Neural progenitor cell (in vitro differentiated cells): ENCODE data around the gene MGST2. TPM values are rescaled to one million over a fixed set of nuclear protein-coding genes. Genes with fewer than 3 reads are reported as not detected.

Experiments
- DNase-seq: peaks from one replicate; pipeline ENCODE4 v3.0.0-alpha.2; 2016; ENCODE audit warnings: low spot score
- H2AFZ ChIP-seq: fragments of 200-600 bp; sonication (generic); replicated peaks from 2 replicates; pipeline ENCODE4 v1.6.1; 2016; ENCODE audit warnings: antibody characterized with exemption
- H3F3A ChIP-seq: fragments of 200-600 bp; sonication (generic); 2 replicates; pipeline ENCODE4 v1.6.1; 2016; ENCODE audit warnings: antibody characterized with exemption, low read depth
- H3K27ac ChIP-seq: fragments of 200-600 bp; sonication (generic); 2 replicates; pipeline ENCODE4 v1.5.1; 2016; ENCODE audit warnings: mild to moderate bottlenecking
- H3K27me3 ChIP-seq: fragments of 200-600 bp; sonication (generic); 2 replicates; pipeline ENCODE4 v1.6.1; 2016; ENCODE audit warnings: mild to moderate bottlenecking, moderate library complexity
- H3K36me3 ChIP-seq: fragments of 200-600 bp; sonication (generic); 2 replicates; pipeline ENCODE4 v1.5.1; 2016
- H3K4me1 ChIP-seq: fragments of 200-600 bp; sonication (generic); 2 replicates; pipeline ENCODE4 v1.6.1; 2016; ENCODE audit warnings: mixed run types
- H3K4me2 ChIP-seq: fragments of 200-600 bp; sonication (generic); 2 replicates; pipeline ENCODE4 v1.6.1; 2016
- H3K4me3 ChIP-seq: fragments of 200-600 bp; sonication (generic); 2 replicates; pipeline ENCODE4 v1.5.1; 2016
- H3K79me2 ChIP-seq: fragments of 200-600 bp; sonication (generic); 2 replicates; pipeline ENCODE4 v1.6.1; 2016; ENCODE audit warnings: low read depth
- H3K9ac ChIP-seq: fragments of 200-600 bp; sonication (generic); 2 replicates; pipeline ENCODE4 v1.6.1; 2016
- H3K9me3 ChIP-seq: fragments of 200-600 bp; sonication (generic); 2 replicates; pipeline ENCODE4 v1.5.1; 2016; ENCODE audit warnings: low read depth
- H4K20me1 ChIP-seq: fragments of 200-600 bp; sonication (generic); 2 replicates; pipeline ENCODE4 v1.6.1; 2016; ENCODE audit warnings: low read depth
- H3K27ac Mint-ChIP-seq: 3 replicates; pipeline ENCODE4 v1.8.0; 2021; ENCODE audit warnings: mixed read lengths
- H3K27me3 Mint-ChIP-seq: 2 replicates; pipeline ENCODE4 v1.8.0; 2022; ENCODE audit warnings: low read depth, mild to moderate bottlenecking, inconsistent platforms, moderate library complexity, mixed read lengths; ENCODE audit not compliant: insufficient read depth
- H3K36me3 Mint-ChIP-seq: 3 replicates; pipeline ENCODE4 v1.8.0; 2021; ENCODE audit warnings: mixed read lengths
- H3K4me1 Mint-ChIP-seq: 3 replicates; pipeline ENCODE4 v1.8.0; 2021; ENCODE audit warnings: mixed read lengths
- H3K4me3 Mint-ChIP-seq: 3 replicates; pipeline ENCODE4 v1.8.0; 2021; ENCODE audit warnings: mild to moderate bottlenecking, moderate library complexity, mixed read lengths
- H3K9me3 Mint-ChIP-seq: 3 replicates; pipeline ENCODE4 v1.8.0; 2020; ENCODE audit warnings: mixed read lengths
- CTCF ChIP-seq: fragments of 200-600 bp; sonication (generic); IDR thresholded peaks from 2 replicates; pipeline ENCODE4 v1.5.1; 2017; ENCODE audit warnings: antibody characterized with exemption, mild to moderate bottlenecking
- EZH2 ChIP-seq: fragments of 200-600 bp; sonication (generic); IDR thresholded peaks from 2 replicates; pipeline ENCODE4 v1.6.1; 2017; ENCODE audit warnings: antibody characterized with exemption, mild to moderate bottlenecking, moderate library complexity
- EZH2phosphoT487 ChIP-seq: fragments of 200-600 bp; sonication (generic); IDR thresholded peaks from 2 replicates; pipeline ENCODE4 v1.6.1; 2017; ENCODE audit warnings: antibody characterized with exemption
- total RNA-seq: library from RNA; depleted of rRNA; stranded (reverse); fragments of >200 nt; gene quantifications from 2 replicates; pipeline ENCODE4 v1.2.3, GENCODE V29; 2015; ENCODE audit warnings: low replicate concordance

The MGST2 gene
- total RNA-seq, 1 donor from 2014 or later, result 4.4 TPM

- Histone ChIP-seq H3K27me3 (peaks cover 10% of the 10 kb centered on the region), H3K36me3 (no peaks in the 10 kb centered on the region), H2AFZ (no peak overlapping the region), H3F3A (no peaks in the 10 kb centered on the region), H3K27ac (no peak overlapping the region), H4K20me1 (no peaks in the 10 kb centered on the region), H3K4me1 (no peaks in the 10 kb centered on the region), H3K9me3 (no peaks in the 10 kb centered on the region), H3K79me2 (no peaks in the 10 kb centered on the region), H3K4me2 (no peak overlapping the region), H3K4me3 (no peak overlapping the region), H3K9ac (no peak overlapping the region)
- H3K4me1 Mint-ChIP-seq, result no peaks in the 10 kb centered on the region
- TF ChIP-seq EZH2phosphoT487 (no peak), CTCF (no peak), EZH2 (no peak)
- H3K27ac Mint-ChIP-seq, result no peak overlapping the region
- no peak overlapping the region for H3K4me3 Mint-ChIP-seq
- peaks cover 7% of the 10 kb centered on the region for H3K27me3 Mint-ChIP-seq
- no peaks in the 10 kb centered on the region for H3K9me3 Mint-ChIP-seq
- DNase-seq, result no peak
- peaks cover 31% of the 10 kb centered on the region for H3K36me3 Mint-ChIP-seq
Measured at GRCh38 chr4:139718358-139718757, 52.7 kb downstream of the MGST2 start.

- H3K27me3 Mint-ChIP-seq, result peaks cover 7% of the 10 kb centered on the region
- TF ChIP-seq EZH2phosphoT487 (no peak), EZH2 (no peak), CTCF (no peak)
- Histone ChIP-seq H3F3A (no peaks in the 10 kb centered on the region), H3K9ac (no peak overlapping the region), H3K27me3 (peaks cover 10% of the 10 kb centered on the region), H3K4me3 (no peak overlapping the region), H3K27ac (no peak overlapping the region), H3K4me1 (no peaks in the 10 kb centered on the region), H3K9me3 (no peaks in the 10 kb centered on the region), H3K4me2 (no peak overlapping the region), H3K36me3 (no peaks in the 10 kb centered on the region), H4K20me1 (no peaks in the 10 kb centered on the region), H3K79me2 (no peaks in the 10 kb centered on the region), H2AFZ (no peak overlapping the region)
- no peaks in the 10 kb centered on the region for H3K9me3 Mint-ChIP-seq
- no peak overlapping the region for H3K4me3 Mint-ChIP-seq
- no peaks in the 10 kb centered on the region for H3K4me1 Mint-ChIP-seq
- H3K36me3 Mint-ChIP-seq, result peaks cover 31% of the 10 kb centered on the region
- DNase-seq, result no peak
- no peak overlapping the region for H3K27ac Mint-ChIP-seq
Measured at GRCh38 chr4:139718833-139719232, 53.2 kb downstream of the MGST2 start.

- no peak overlapping the region for H3K4me3 Mint-ChIP-seq
- no peaks in the 10 kb centered on the region for H3K9me3 Mint-ChIP-seq
- H2AFZ ChIP-seq, result no peak overlapping the region
- peaks cover 10% of the 10 kb centered on the region for H3K27me3 ChIP-seq
- H3K4me3 ChIP-seq, result no peak overlapping the region
- H3K4me2 ChIP-seq, result no peak overlapping the region
- H3K36me3 ChIP-seq, result no peaks in the 10 kb centered on the region
- peaks cover 27% of the 10 kb centered on the region for H3K36me3 Mint-ChIP-seq
- no peaks in the 10 kb centered on the region for H3F3A ChIP-seq
- no peak for TF ChIP-seq EZH2phosphoT487
- H3K79me2 ChIP-seq, result no peaks in the 10 kb centered on the region
- DNase-seq, result no peak
- no peak overlapping the region for H3K9ac ChIP-seq
- H3K4me1 ChIP-seq, result no peaks in the 10 kb centered on the region
- no peaks in the 10 kb centered on the region for H3K4me1 Mint-ChIP-seq
- no peaks in the 10 kb centered on the region for H4K20me1 ChIP-seq
- H3K27me3 Mint-ChIP-seq, result peaks cover 7% of the 10 kb centered on the region
- no peak overlapping the region for H3K27ac Mint-ChIP-seq
- H3K9me3 ChIP-seq, result no peaks in the 10 kb centered on the region
- no peak overlapping the region for H3K27ac ChIP-seq
Measured at GRCh38 chr4:139719381-139720101, 53.9 kb downstream of the MGST2 start.

- no peaks in the 10 kb centered on the region for H3K4me1 ChIP-seq
- Mint-ChIP-seq H3K4me1 (no peaks in the 10 kb centered on the region), H3K27ac (no peak overlapping the region), H3K4me3 (no peak overlapping the region), H3K27me3 (peaks cover 7% of the 10 kb centered on the region), H3K36me3 (peaks cover 24% of the 10 kb centered on the region), H3K9me3 (no peaks in the 10 kb centered on the region)
- no peaks in the 10 kb centered on the region for H3K36me3 ChIP-seq
- H3K9ac ChIP-seq, result no peak overlapping the region
- H3K79me2 ChIP-seq, result no peaks in the 10 kb centered on the region
- no peak overlapping the region for H3K4me3 ChIP-seq
- TF ChIP-seq CTCF (no peak), EZH2 (no peak), EZH2phosphoT487 (no peak)
- no peak for DNase-seq
- no peaks in the 10 kb centered on the region for H3F3A ChIP-seq
- no peak overlapping the region for H3K4me2 ChIP-seq
- H3K27me3 ChIP-seq, result peaks cover 4% of the 10 kb centered on the region
- no peaks in the 10 kb centered on the region for H3K9me3 ChIP-seq
- H3K27ac ChIP-seq, result no peak overlapping the region
- H2AFZ ChIP-seq, result no peak overlapping the region
- no peaks in the 10 kb centered on the region for H4K20me1 ChIP-seq
Measured at GRCh38 chr4:139720806-139721205, 55.2 kb downstream of the MGST2 start.
